ENCODE results near the gene CMTM4.
"Not testable (repeated sequence)": the region's sequence is repeated elsewhere in the genome, so short reads cannot be mapped to it uniquely, and the experiment has no call there.

The CMTM4 gene

DNA sequence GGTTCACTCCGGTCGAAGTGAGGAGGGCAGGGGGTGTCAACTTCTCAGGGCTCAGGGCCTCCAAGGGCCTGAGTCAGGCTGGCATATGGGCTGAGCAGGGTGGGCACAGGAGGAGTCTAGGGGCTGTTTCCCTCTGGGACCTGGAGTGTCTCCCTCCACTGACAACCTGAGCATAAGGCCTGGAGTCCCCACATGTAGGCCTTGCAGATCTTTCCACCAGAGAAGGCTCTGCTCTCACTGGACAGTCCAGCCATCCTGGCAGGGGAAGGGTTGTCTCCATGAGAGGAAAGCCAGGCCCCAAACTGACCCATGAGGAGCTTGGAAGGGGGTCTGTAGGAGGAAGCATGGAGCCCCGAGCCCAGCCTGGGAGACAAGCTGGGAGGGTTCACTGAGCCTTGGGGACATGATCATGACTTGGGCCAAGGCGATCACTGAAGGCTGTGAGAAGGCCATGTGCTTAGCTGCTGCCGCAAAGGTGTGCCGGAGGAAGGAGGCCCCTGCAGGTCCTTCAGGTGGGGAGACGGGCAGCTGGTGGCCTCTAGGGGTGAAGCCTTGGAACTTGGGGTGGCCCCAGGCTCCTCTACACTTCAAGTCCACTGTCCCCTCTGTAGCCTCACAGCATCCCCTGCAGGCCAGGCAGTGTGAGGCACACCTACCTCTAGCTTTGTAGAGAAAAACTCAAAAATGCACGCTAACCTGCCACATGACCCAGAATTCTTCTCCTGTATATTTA is 107.4 kb downstream of the CMTM4 start:
- DNase-seq = no peak

GRCh38 chr16:66587881-66588600 is 108.5 kb downstream of the CMTM4 start:
- no peak for DNase-seq

GRCh38 chr16:66585481-66586239 is 110.9 kb downstream of the CMTM4 start:
- no peak for DNase-seq

DNA sequence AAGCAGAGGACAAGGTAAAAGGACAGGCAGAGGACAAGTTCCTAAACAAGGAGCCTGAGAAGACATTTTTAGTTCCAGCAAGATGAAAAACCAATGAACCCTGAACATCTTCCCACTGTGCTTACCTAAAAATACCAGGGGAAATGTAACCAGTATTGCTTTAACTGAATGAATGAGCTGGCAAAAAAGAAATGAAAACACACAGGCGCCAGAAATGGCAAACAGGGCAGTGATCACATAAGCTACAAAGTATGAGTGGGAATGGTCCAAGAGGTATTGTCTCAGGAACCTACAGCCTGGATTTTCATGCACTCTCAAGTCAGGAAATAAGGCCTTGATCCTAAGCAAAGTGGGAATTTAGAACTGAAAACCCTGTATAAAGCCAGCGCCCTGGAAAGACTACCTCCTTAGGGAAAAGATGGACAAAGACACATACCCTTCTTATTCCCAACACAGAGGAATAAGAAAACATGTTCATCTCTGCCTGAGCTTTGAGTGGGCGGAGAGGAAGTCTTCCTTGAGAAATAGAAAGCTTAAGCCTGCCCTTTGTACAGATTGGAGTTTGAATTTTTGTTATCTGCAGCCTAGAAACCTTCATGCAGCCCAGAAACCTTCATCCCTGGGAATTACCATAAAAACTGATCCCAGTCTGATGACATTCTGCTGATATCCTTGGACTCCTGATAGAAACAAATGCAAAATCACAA is 115.1 kb downstream of the CMTM4 start:
- DNase-seq = peak; percentile 73

GRCh38 chr16:66580605-66581209 is 115.8 kb downstream of the CMTM4 start:
- DNase-seq = peak; percentile 72

- no peak for DNase-seq
These were observed 117.7 kb downstream of the CMTM4 start, which contains the start of gene CMTM2 for GRCh38 chr16:66578651-66579531. Gene CMTM2, plus strand, starts transcription at chr16:66579463. Its CDS starts 145 bp downstream, at chr16:66579608.

DNA sequence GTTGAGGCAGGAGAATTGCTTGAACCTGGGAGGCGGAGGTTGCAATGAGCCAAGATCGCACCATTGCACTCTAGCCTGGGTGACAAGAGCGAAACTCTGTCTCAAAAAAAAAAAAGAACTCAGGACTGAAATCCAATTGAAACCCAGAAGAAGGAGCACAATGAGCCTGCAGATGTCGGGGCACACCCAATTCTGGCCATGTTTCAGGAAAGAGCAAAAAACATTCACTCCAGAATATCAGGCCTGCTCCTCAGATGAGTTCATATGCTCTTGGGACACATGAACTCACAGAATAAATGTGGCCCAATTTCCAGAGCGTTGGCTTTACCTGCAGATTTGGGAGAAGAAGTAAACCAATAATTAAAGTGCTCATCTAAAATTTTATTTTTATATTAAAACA is 120.2 kb downstream of the CMTM4 start:
- no peak for DNase-seq

DNA sequence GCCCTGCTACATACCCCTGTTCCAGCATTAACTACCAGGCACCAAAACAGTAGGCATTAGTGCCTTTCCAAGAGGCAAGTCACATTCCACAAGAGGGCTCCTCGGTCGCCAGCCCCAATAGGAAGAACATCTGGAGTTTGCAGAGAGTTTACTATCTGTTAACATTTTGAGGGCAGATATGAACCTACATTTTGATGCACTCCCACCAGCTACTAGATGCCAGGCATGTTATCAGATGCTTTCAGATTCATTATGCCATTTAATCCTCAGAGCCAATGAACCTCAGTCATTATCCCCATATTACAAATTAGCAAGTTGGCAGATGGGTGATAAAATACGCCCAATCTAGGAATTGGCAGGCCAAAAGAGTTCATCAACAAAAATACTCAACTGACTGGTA is 121.5 kb downstream of the CMTM4 start:
- no peak for DNase-seq

DNA sequence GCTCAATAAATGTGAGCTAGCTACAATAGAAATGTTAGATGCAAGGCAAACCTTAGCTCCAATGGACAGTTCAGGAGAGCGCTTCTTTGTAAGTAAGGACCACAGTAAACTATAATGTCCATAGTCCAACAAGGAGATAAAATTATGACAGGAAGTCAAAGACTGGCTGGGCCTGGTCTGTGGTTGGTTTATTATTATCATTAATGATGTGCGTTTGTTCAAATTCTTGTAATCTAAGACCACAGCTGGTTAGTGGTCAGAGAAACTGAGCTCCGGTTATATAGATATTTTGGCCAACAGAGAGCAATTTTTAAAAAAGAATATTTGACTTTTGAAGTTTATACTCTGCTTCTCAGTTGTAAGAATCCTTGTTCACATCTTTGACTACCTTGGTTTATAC is 122.0 kb downstream of the CMTM4 start:
- no peak for DNase-seq

GRCh38 chr16:66574081-66574480 is 122.5 kb downstream of the CMTM4 start:
- peak; percentile 36 for DNase-seq

GRCh38 chr16:66572356-66572755 is 124.2 kb downstream of the CMTM4 start:
- no peak for DNase-seq

- DNase-seq = no peak
These were observed 126.6 kb downstream of the CMTM4 start for GRCh38 chr16:66569827-66570405.

GRCh38 chr16:66569131-66569530 is 127.4 kb downstream of the CMTM4 start:
- DNase-seq = peak; percentile 29

- DNase-seq = no peak
These were observed 128.2 kb downstream of the CMTM4 start for GRCh38 chr16:66568355-66568754.

- DNase-seq = not testable (repeated sequence)
These were observed 129.3 kb downstream of the CMTM4 start for GRCh38 chr16:66567270-66567669.

- DNase-seq = no peak
These were observed 130.3 kb downstream of the CMTM4 start, which contains the start of gene CMTM1 for GRCh38 chr16:66566051-66566901. Gene CMTM1, plus strand, starts transcription at chr16:66566439. Its CDS starts 75 bp downstream, at chr16:66566514.
